ENCODE results near the gene TFDP2.

- TF ChIP-seq TAF1 (IDR thresholded peaks at IDR 0.05; ENCODE audit: low read depth, low read length): no peak
- no peak for TF ChIP-seq POLR2A (IDR thresholded peaks at IDR 0.05; ENCODE audit: low read depth, low read length)
Measured at GRCh38 chr3:142097099-142097843, 52.1 kb downstream of the TFDP2 start.

Data from GM12891 (cell line).